Fibroblast of peridontal ligament (primary cell): Measurements from ENCODE around the gene RBM4.
A peak's percentile ranks its signal among the peaks of the same experiment; 100 is the strongest.
"Not testable (repeated sequence)": the region's sequence is repeated elsewhere in the genome, so short reads cannot be mapped to it uniquely, and the experiment has no call there.

Experiments
- DNase-seq: peaks from one replicate; pipeline ENCODE4 v3.0.0-alpha.2; 2010; ENCODE audit errors: extremely low read depth

The RBM4 gene

GRCh38 chr11:66638177-66639065 lies at the start of gene RBM4:
Gene RBM4, plus strand, starts transcription at chr11:66638703. Its CDS starts 1,009 bp downstream, at chr11:66639712.
- peak; percentile 100 for DNase-seq

DNA sequence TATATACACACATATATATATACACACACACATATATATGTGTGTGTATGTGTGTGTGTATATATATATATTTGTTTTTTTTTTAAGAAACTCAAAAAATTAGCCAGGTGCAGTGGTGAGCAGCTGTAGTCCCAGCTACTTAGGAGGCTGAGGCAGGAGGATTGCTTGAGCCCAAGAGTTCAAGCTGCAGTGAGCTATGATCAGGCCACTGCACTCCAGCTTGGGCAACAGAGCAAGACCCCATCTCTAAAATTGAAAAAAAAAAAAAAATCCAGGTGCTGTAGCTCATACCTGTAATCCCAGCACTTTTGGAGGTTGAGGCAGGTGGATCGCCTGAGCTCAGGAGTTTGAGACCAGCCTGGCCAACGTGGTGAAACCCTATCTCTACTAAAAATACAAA lies 49.2 kb upstream of the RBM4 start:
- not testable (repeated sequence) for DNase-seq

- no peak for DNase-seq
Observed at GRCh38 chr11:66589996-66590675, 48.4 kb upstream of the RBM4 start.

- no peak for DNase-seq
Observed at GRCh38 chr11:66591175-66591574, 47.3 kb upstream of the RBM4 start.

DNA sequence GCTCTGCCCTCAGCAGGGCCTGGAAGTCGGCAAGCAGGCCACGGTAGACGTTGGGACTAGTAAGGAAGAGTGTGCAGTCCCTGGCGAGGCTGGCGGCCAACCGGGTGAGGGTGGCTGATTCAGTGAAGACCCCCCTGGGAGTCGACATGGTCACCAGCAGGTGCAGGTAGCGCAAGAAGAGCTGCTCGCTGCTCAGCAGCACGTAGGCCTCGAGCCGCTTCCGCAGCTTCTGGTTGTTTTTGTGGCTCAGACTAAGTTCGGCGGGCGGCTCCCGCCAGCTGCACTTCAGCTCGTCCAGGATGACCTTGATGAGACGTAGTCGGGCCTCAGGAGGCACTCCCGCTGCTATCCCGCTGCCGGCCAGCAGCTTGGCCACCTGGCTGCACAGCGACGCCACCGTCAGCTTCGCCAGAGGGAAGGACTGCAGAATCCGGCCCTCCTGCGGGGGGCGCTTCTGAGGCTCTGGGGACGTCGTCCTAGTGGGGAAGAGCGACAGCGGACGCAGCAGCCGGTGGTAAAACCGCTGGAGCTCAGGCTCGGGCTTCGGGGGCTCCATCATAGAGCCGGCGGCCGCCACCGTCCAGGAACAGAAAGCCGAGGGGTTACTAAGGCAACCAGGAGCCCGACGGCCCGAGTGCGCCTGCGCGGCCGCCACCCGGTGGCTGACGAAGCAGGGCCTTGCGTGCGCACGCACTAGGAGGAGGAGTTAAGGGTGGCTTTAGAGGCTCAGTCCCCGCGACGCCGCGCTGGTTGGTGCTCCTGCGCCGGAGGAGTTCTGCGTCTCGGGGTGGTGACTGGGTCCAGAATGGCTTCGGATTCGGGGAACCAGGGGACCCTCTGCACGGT lies 45.8 kb upstream of the RBM4 start, which contains the start of the genes CCDC87 and CCS:
Gene CCDC87, minus strand, starts transcription at position 607 of the 846 bp plus-strand sequence. Its CDS starts 48 bp downstream, at position 559.
Gene CCS, plus strand, starts transcription at position 729 of the 846 bp plus-strand sequence. Its CDS starts 77 bp downstream, at position 806.
- DNase-seq: peak; percentile 91

DNA sequence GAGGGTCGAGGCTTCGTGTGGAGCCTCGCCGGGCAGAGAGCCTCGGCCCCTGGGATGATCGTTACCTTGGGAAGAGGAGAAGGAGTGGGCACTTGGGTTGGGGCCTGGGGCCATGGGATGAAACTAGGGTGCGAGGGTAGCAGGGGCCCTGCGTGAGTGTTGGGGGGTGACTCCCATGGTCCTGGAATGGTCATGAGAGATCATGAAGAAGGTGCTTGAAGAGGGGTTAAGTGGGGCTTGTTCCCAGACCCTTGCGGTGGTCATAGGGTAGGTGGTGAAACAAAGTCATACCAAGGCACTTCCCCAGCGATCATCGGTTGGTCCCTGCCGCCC lies 45.2 kb upstream of the RBM4 start:
- no peak for DNase-seq

- no peak for DNase-seq
Observed at GRCh38 chr11:66593650-66594049, 44.9 kb upstream of the RBM4 start.

DNA sequence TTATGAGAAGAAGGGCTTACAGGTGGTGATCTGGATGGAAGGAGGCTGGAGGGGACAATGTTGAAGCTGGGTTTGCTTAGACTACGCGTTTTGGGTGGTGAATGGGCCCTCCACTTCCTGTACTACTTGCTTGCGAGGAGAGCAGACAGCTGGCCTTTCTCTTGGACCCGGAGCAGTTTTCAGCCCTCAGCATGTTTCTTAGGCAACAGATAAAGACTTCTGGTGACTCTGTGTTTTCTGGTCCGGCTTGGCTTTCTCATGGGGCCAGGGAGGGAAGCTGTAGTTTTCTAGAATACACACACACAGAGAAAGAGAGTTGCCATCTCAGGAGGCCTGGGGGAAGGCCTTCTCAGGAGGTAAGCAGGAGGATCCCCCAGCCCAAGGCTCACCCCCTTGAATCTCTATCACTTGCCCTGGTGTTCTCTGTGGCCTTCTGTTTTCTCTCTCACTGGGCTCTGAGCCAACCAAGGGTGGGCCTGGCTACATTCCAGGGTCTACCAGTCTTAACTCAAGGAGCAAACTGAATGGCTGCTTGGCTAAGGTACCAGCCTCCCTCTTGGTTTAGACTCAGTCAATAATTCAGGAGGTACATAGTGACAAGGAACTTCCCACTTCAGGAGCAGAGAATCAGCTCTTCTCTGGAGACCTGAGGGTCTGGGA lies 43.1 kb upstream of the RBM4 start:
- peak; percentile 83 for DNase-seq

DNA sequence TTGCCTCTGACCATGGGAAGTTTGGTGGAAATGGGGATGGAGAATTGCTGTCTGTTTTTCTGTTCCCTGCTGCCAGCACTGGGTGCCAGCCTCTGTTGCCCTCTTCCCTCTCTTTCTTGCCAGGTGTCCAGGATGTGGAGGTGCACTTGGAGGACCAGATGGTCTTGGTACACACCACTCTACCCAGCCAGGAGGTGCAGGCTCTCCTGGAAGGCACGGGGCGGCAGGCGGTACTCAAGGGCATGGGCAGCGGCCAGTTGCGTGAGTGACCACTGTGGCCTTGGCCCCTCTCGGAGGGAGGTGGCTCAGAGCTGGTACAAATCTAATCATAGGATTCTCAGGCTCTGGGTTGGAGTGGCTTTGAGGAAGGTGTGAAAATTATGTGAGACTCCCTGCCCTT lies 39.5 kb upstream of the RBM4 start:
- DNase-seq: no peak

GRCh38 chr11:66600219-66600618 lies 38.3 kb upstream of the RBM4 start:
- no peak for DNase-seq

GRCh38 chr11:66600631-66601233 lies 37.8 kb upstream of the RBM4 start:
- DNase-seq: peak; percentile 60

DNA sequence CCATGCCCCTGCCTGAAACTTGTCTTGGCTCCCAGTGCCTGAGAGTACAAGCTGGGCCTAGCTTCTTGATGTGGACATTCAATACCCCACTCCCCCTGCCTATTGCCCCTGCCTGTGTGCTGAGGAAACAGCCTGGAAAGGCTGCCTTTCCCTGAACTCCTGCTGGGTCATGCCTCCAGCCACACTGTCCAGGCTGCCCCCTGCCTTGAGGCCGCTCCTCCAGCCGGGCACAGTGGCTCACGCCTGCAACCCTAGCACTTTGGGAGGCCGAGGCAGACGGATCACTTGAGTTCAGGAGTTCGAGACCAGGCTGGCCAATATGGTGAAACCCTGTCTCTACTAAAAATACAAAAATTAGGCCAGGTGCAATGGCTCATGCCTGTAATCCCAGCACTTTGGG lies 35.4 kb upstream of the RBM4 start:
- no peak for DNase-seq

DNA sequence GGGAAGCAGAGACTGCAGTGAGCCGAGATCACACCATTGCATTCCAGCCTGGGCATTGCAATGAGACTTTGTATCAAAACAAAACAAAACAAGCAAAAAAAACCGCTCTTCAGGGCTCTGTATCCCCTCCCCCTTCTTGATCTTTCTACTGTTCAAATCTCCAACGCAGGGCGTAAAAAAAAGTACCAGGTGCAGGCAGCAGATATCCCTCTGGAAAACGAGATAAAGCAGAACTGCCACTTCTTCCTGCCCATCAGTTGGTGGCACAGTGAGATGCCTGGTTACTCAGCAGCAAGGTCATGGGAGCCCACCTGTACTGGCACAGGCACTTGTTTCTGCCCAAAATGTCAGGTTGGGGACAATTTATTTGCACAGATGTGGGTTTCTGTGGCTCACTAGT lies 34.3 kb upstream of the RBM4 start:
- DNase-seq: no peak

GRCh38 chr11:66606608-66607007 lies 31.9 kb upstream of the RBM4 start:
- DNase-seq: not testable (repeated sequence)

- peak; percentile 91 for DNase-seq
Observed at GRCh38 chr11:66607126-66607834, 31.2 kb upstream of the RBM4 start.

GRCh38 chr11:66609721-66610617 lies 28.5 kb upstream of the RBM4 start:
- no peak for DNase-seq

- no peak for DNase-seq
Observed at GRCh38 chr11:66612458-66612857, 26.0 kb upstream of the RBM4 start.

- DNase-seq: no peak
Observed at GRCh38 chr11:66614073-66614472, 24.4 kb upstream of the RBM4 start.
